ENCODE results near the gene AOC1.

AOC1 gene

GRCh38 chr7:150835702-150836280 lies 16.5 kb upstream of the AOC1 start:
- DNase-seq, result no peak

GRCh38 chr7:150838965-150839650 lies 13.2 kb upstream of the AOC1 start:
- no peak for DNase-seq

DNA sequence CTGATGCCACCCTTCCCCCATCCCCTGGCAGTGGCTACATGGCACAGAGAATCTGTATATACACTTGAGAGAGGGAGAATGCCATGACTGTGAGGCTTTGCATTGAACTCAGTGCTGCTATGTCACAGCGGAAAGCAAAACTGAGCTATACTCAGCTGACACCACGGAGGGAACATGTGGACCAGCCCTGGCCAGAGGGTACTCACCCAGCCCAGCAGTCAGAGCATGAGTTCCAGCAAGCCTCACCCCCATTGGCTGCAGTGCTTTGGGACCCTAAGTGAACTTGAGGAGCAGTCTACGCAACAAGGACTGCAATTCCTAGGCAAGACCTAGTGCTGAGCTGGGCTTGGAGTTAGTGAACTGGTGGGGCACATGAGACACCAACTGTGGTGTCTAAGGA lies 10.3 kb upstream of the AOC1 start:
- no peak for DNase-seq

DNA sequence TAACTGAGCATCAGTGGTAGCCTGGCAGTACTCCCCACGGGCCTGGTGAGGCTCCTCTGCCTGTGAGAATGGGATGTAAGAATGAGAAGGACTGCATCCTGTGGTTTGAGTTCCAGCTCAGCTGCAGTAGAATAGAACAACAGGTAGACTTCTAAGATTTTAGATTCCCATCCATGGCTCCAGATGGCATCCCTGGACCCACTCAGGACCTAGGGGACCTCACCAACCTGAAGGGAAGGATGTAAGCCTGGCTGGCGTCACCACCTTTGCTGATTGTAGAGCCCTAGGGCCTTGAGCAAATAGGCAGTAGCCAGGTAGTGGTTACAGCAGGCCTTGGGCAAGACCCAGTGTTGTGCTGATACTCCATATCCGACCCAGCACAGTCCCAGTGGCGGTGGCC lies 9.6 kb upstream of the AOC1 start:
- no peak for DNase-seq

- peak; percentile 47 for DNase-seq
These were observed 6.9 kb upstream of the AOC1 start for GRCh38 chr7:150845421-150845861.

GRCh38 chr7:150846291-150847115 lies 5.8 kb upstream of the AOC1 start:
- DNase-seq, result no peak

- DNase-seq, result no peak
These were observed 4.8 kb upstream of the AOC1 start for GRCh38 chr7:150847536-150847935.

GRCh38 chr7:150848111-150848510 lies 4.2 kb upstream of the AOC1 start:
- DNase-seq, result no peak

- DNase-seq, result no peak
These were observed 3.7 kb upstream of the AOC1 start for GRCh38 chr7:150848561-150849115.

DNA sequence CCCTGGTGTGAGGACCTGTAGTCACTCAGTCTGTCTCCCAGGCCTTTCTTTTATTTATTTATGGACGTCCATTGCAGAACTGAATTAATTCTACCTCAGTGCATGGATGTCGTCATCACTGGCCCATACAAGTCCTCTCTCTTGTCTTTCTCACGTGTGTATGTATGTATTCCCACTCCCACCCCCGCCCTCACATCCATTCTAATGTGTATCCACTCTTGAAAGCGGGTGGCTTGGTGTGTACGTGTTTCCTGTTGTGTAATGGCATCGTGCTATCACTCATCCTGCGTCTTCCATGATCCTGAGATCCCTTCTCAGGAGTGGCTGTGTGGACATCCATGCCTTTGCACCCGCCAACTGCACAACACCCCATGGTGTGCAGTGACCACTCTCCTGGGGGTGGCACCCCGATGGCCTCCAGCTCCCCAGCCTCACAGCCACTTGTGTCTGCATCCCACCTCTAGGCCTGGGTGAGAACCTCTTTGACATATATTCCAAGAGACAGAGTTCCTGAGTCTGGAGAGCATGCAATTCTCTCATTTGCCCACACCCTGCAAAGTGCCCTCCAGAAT lies 3.0 kb upstream of the AOC1 start:
- DNase-seq, result no peak

DNA sequence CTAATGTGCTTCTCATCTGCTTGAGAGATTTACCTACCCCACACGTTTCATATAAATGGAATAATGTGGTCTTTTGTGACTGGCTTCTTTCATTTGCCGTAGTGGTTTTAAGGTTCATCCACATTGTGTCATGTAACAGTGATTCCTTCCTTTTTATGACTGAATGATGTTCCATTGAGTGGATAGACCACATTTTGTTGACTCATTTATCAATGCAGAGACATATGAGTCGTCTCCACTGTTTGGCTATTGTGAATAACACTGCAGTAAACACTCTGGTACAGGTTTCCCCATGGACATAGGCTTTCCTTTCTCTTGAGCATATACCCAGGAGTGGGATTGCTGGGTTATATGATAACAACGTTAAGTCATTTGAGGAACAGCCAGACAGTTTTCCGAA lies 2.0 kb upstream of the AOC1 start:
- no peak for DNase-seq

GRCh38 chr7:150851492-150852370 lies 586 bp upstream of the AOC1 start:
- DNase-seq, result no peak

GRCh38 chr7:150854066-150855000 lies 2.0 kb downstream of the AOC1 start:
- no peak for DNase-seq

GRCh38 chr7:150855046-150855445 lies 2.7 kb downstream of the AOC1 start:
- no peak for DNase-seq

- no peak for DNase-seq
These were observed 3.4 kb downstream of the AOC1 start for GRCh38 chr7:150855476-150856302.

GRCh38 chr7:150856303-150857275 lies 4.3 kb downstream of the AOC1 start:
- DNase-seq, result no peak

GRCh38 chr7:150857276-150858055 lies 5.1 kb downstream of the AOC1 start:
- no peak for DNase-seq

Data from eye (tissue), 1 donor.